ENCODE measurements around the gene ZSCAN2.

ZSCAN2 gene

GRCh38 chr15:84606653-84607120 is 5.9 kb downstream of the ZSCAN2 start:
- peak overlapping the region; percentile 28 for H3K27ac Mint-ChIP-seq
- H3K4me1 Mint-ChIP-seq (ENCODE audit: low read depth): peaks cover 42% of the 10 kb centered on the region
- H3K4me3 Mint-ChIP-seq: no peak overlapping the region
- H3K27me3 Mint-ChIP-seq: no peaks in the 10 kb centered on the region
- H3K36me3 Mint-ChIP-seq: peaks cover 18% of the 10 kb centered on the region
- H3K9me3 Mint-ChIP-seq (ENCODE audit: low read depth): no peaks in the 10 kb centered on the region

GRCh38 chr15:84608707-84609284 is 8.0 kb downstream of the ZSCAN2 start:
- H3K36me3 Mint-ChIP-seq: peaks cover 17% of the 10 kb centered on the region
- no peak overlapping the region for H3K27ac Mint-ChIP-seq
- no peaks in the 10 kb centered on the region for H3K27me3 Mint-ChIP-seq
- H3K4me3 Mint-ChIP-seq: no peak overlapping the region
- H3K4me1 Mint-ChIP-seq (ENCODE audit: low read depth): peaks cover 31% of the 10 kb centered on the region
- no peaks in the 10 kb centered on the region for H3K9me3 Mint-ChIP-seq (ENCODE audit: low read depth)

DNA sequence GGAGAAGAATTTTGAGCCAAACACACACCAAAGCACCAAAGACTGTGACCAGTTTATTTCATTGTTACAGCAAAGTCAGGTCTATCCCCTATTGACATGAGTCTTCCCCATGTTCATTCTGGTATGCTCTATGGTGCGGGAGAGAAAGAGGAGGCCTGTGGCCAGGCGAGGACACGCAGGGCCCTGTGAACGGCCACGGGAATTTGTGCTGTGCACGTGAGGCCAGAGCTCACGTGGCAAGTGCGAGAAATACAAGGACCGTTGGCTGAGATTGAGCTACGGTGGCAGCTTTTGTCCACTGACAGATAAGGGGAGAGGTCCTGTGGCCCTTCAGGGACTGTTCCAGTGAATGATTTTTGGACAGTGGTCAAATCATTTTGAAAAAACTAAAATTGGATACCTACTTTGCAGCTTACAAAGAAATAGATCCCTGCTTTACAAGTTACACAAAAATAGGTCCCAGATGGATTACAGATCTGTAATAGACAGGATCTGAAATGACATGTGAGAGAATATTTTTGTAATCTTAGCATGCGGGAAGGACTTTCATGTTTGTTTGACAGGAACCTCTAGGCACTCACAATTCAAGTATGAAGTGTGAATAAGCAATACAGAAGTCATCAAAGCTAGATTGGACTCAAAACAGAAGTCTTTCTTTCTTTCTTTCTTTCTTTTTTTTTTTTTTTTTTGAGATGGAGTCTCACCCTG is 9.2 kb downstream of the ZSCAN2 start:
- H3K27me3 Mint-ChIP-seq: no peaks in the 10 kb centered on the region
- H3K9me3 Mint-ChIP-seq (ENCODE audit: low read depth): no peaks in the 10 kb centered on the region
- H3K4me1 Mint-ChIP-seq (ENCODE audit: low read depth): peaks cover 25% of the 10 kb centered on the region
- H3K4me3 Mint-ChIP-seq: no peak overlapping the region
- no peak overlapping the region for H3K27ac Mint-ChIP-seq
- peaks cover 17% of the 10 kb centered on the region for H3K36me3 Mint-ChIP-seq

- H3K4me3 Mint-ChIP-seq: no peak overlapping the region
- no peak overlapping the region for H3K27ac Mint-ChIP-seq
- no peaks in the 10 kb centered on the region for H3K27me3 Mint-ChIP-seq
Measured at GRCh38 chr15:84611631-84612030, 10.8 kb downstream of the ZSCAN2 start.

GRCh38 chr15:84616235-84616634 is 15.4 kb downstream of the ZSCAN2 start:
- Mint-ChIP-seq H3K4me3 (no peak overlapping the region), H3K4me1 (ENCODE audit: low read depth) (peaks cover 4% of the 10 kb centered on the region), H3K27me3 (no peaks in the 10 kb centered on the region), H3K36me3 (peaks cover 15% of the 10 kb centered on the region), H3K9me3 (ENCODE audit: low read depth) (no peaks in the 10 kb centered on the region), H3K27ac (no peak overlapping the region)

More at GRCh38 chr15:84611631-84612030, 10.8 kb downstream of the ZSCAN2 start:
- Mint-ChIP-seq H3K9me3 (ENCODE audit: low read depth) (no peaks in the 10 kb centered on the region), H3K36me3 (peaks cover 6% of the 10 kb centered on the region), H3K4me1 (ENCODE audit: low read depth) (peaks cover 10% of the 10 kb centered on the region)

DNA sequence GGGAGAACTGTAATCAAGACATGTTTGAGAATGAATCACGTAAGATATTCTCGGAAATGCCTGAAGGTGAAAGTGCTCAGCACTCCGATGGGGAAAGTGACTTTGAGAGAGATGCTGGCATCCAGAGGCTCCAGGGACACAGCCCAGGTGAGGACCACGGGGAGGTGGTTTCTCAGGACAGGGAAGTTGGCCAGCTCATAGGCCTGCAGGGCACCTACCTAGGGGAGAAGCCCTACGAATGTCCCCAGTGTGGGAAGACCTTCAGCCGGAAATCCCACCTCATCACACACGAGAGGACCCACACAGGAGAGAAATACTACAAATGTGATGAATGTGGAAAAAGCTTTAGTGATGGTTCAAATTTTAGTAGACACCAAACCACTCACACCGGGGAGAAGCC is 19.8 kb downstream of the ZSCAN2 start:
- peaks cover 33% of the 10 kb centered on the region for H3K36me3 Mint-ChIP-seq
- H3K9me3 Mint-ChIP-seq (ENCODE audit: low read depth): no peaks in the 10 kb centered on the region
- peaks cover 2% of the 10 kb centered on the region for H3K4me1 Mint-ChIP-seq (ENCODE audit: low read depth)
- no peaks in the 10 kb centered on the region for H3K27me3 Mint-ChIP-seq
- no peak overlapping the region for H3K4me3 Mint-ChIP-seq
- no peak overlapping the region for H3K27ac Mint-ChIP-seq

DNA sequence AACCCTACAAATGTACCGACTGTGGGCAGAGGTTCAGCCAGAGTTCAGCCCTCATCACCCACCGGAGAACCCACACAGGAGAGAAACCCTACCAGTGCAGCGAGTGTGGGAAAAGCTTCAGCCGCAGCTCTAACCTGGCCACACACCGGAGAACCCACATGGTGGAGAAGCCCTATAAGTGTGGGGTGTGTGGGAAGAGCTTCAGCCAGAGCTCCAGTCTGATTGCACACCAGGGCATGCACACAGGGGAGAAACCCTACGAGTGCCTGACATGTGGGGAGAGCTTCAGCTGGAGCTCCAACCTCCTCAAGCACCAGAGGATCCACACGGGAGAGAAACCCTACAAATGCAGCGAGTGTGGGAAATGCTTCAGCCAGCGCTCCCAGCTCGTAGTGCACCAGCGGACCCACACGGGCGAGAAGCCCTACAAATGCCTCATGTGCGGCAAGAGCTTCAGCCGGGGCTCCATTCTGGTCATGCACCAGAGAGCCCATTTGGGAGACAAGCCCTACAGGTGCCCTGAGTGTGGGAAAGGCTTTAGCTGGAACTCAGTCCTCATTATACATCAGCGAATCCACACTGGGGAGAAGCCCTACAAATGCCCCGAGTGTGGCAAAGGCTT is 20.7 kb downstream of the ZSCAN2 start:
- Mint-ChIP-seq H3K27ac (no peak overlapping the region), H3K27me3 (no peaks in the 10 kb centered on the region), H3K9me3 (ENCODE audit: low read depth) (no peaks in the 10 kb centered on the region), H3K4me3 (no peak overlapping the region), H3K36me3 (peaks cover 33% of the 10 kb centered on the region), H3K4me1 (ENCODE audit: low read depth) (no peaks in the 10 kb centered on the region)

- Mint-ChIP-seq H3K27me3 (no peaks in the 10 kb centered on the region), H3K27ac (peak overlapping the region; percentile 54), H3K4me3 (no peak overlapping the region), H3K9me3 (ENCODE audit: low read depth) (no peaks in the 10 kb centered on the region), H3K4me1 (ENCODE audit: low read depth) (no peaks in the 10 kb centered on the region), H3K36me3 (peaks cover 33% of the 10 kb centered on the region)
Measured at GRCh38 chr15:84624359-84624758, 23.6 kb downstream of the ZSCAN2 start.

DNA sequence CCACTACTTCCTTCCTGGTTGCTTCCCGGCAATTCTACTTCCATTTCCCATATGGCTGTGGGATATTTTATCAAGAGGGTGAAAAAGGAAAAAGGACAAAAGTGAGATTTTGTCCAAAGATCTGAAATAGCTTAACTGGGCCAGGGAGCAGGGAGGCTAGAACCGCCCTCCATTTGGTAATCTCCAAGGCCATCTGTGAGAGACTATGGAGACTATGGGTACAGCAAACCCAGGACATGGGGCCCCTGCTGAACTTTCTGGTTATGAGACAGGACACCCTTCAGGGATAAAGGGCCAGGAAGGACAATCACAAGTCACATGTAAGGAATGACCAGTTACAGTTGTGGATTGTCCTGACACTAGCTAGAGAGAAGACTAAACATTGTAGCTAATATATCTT is 24.3 kb downstream of the ZSCAN2 start:
- H3K9me3 Mint-ChIP-seq (ENCODE audit: low read depth): no peaks in the 10 kb centered on the region
- H3K27me3 Mint-ChIP-seq: no peaks in the 10 kb centered on the region
- H3K4me1 Mint-ChIP-seq (ENCODE audit: low read depth): no peaks in the 10 kb centered on the region
- peaks cover 31% of the 10 kb centered on the region for H3K36me3 Mint-ChIP-seq
- H3K27ac Mint-ChIP-seq: no peak overlapping the region
- no peak overlapping the region for H3K4me3 Mint-ChIP-seq

DNA sequence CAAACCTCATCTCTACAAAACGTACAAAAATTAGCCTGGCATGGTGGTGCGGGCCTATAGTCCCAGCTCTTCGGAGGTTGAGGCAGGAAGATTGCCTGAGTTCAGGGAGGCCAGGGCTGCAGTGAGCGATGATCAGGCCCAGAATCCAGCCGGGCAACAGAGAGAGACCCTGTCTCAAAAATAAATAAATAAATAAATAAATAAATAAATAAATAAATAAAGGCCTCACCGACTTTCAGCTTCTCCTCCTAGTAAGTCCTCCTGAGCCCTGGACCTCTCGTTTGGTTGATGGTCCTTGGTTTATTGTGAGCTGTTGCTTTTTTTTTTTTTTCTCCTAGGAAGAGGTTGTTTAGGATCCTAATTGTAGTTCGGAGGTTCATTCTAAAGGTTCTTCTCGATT is 28.2 kb downstream of the ZSCAN2 start:
- no peaks in the 10 kb centered on the region for H3K27me3 Mint-ChIP-seq
- peaks cover 17% of the 10 kb centered on the region for H3K4me1 Mint-ChIP-seq (ENCODE audit: low read depth)
- H3K27ac Mint-ChIP-seq: no peak overlapping the region
- no peak overlapping the region for H3K4me3 Mint-ChIP-seq
- H3K9me3 Mint-ChIP-seq (ENCODE audit: low read depth): no peaks in the 10 kb centered on the region
- peaks cover 8% of the 10 kb centered on the region for H3K36me3 Mint-ChIP-seq

- Mint-ChIP-seq H3K4me1 (ENCODE audit: low read depth) (peaks cover 37% of the 10 kb centered on the region), H3K36me3 (no peaks in the 10 kb centered on the region), H3K27me3 (no peaks in the 10 kb centered on the region), H3K4me3 (peak overlapping the region; percentile 94), H3K9me3 (ENCODE audit: low read depth) (no peaks in the 10 kb centered on the region), H3K27ac (peak overlapping the region; percentile 95)
Measured at GRCh38 chr15:84631706-84632272, 31.0 kb downstream of the ZSCAN2 start.

GRCh38 chr15:84633311-84634227 is 32.8 kb downstream of the ZSCAN2 start:
- no peaks in the 10 kb centered on the region for H3K36me3 Mint-ChIP-seq
- peaks cover 45% of the 10 kb centered on the region for H3K4me1 Mint-ChIP-seq (ENCODE audit: low read depth)
- H3K27ac Mint-ChIP-seq: peak overlapping the region; percentile 95
- peak overlapping the region; percentile 94 for H3K4me3 Mint-ChIP-seq
- H3K27me3 Mint-ChIP-seq: no peaks in the 10 kb centered on the region
- no peaks in the 10 kb centered on the region for H3K9me3 Mint-ChIP-seq (ENCODE audit: low read depth)

GRCh38 chr15:84634228-84634837 is 33.5 kb downstream of the ZSCAN2 start:
- Mint-ChIP-seq H3K9me3 (ENCODE audit: low read depth) (no peaks in the 10 kb centered on the region), H3K4me1 (ENCODE audit: low read depth) (peaks cover 45% of the 10 kb centered on the region), H3K27me3 (no peaks in the 10 kb centered on the region), H3K27ac (peak overlapping the region; percentile 69), H3K4me3 (peak overlapping the region; percentile 86), H3K36me3 (no peaks in the 10 kb centered on the region)

DNA sequence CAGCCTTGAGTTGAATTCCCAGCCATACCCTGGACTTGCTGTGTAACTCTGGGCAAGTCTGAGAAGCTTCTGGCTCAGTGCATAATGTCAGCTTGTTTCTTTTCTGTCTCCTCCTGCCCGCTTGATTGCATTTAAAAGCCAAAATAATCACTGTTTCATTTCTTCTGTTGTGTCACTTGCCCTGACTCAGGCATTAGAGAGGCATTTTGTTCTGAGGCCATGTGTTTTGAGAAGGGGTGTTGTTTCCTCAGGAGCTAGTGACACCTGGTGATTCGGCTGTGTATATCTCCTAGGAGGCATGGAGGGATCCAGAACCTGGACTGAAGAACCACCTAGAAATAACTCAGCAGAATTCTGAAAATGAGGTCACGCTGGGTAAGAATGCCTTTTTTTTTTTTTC is 37.3 kb downstream of the ZSCAN2 start:
- Mint-ChIP-seq H3K9me3 (ENCODE audit: low read depth) (no peaks in the 10 kb centered on the region), H3K4me3 (no peak overlapping the region), H3K27me3 (no peaks in the 10 kb centered on the region), H3K36me3 (peaks cover 4% of the 10 kb centered on the region), H3K27ac (peak overlapping the region; percentile 81), H3K4me1 (ENCODE audit: low read depth) (peaks cover 40% of the 10 kb centered on the region)

All from activated naive CD8-positive, alpha-beta T cell (primary cell).